Activated B cell treated with CpG ODN at 0.5 μM for 24 hours (primary cell): ENCODE measurements around the gene CD300LF. TPM values are rescaled to one million over a fixed set of nuclear protein-coding genes. Genes with fewer than 3 reads are reported as not detected.

ENCODE experiments used
- ATAC-seq: fragments of 200-7000 bp; cut with Tn5 transposase; one replicate; pipeline ENCODE4 v1.10.0; 2021; ENCODE audit warnings: low read depth, mild to moderate bottlenecking, moderate library complexity
- CTCF ChIA-PET: fragments of 350-600 bp; sonication (Branson Sonifier 250); formaldehyde crosslinking; loops from one replicate; lab custom pipeline; 2021; ENCODE audit warnings: antibody characterized with exemption; lab: Charles Lee
- POLR2A ChIA-PET: fragments of 350-600 bp; sonication (Branson Sonifier 250); formaldehyde crosslinking; loops from one replicate; lab custom pipeline; 2021; ENCODE audit warnings: antibody characterized with exemption; lab: Charles Lee
- DNase-seq: peaks from one replicate; pipeline ENCODE4 v3.0.0; 2022
- H3K27ac Mint-ChIP-seq: one replicate; pipeline ENCODE4 v1.8.0; 2020; ENCODE audit warnings: mixed read lengths
- H3K27me3 Mint-ChIP-seq: one replicate; pipeline ENCODE4 v1.8.0; 2021; ENCODE audit warnings: mixed read lengths
- H3K36me3 Mint-ChIP-seq: one replicate; pipeline ENCODE4 v1.8.0; 2021; ENCODE audit warnings: low read depth, mixed read lengths
- H3K4me1 Mint-ChIP-seq: one replicate; pipeline ENCODE4 v1.8.0; 2021; ENCODE audit warnings: mixed read lengths
- H3K4me3 Mint-ChIP-seq: one replicate; pipeline ENCODE4 v1.8.0; 2020; ENCODE audit warnings: mild to moderate bottlenecking, mixed read lengths
- H3K9me3 Mint-ChIP-seq: one replicate; pipeline ENCODE4 v1.8.0; 2020; ENCODE audit warnings: mixed read lengths
- intact Hi-C: fragments of 100-400 bp; cut with micrococcal nuclease; formaldehyde crosslinking; loops from one replicate; pipeline ENCODE4 v1.15.1; 2024
- total RNA-seq: library from RNA; stranded (reverse); gene quantifications from 2 replicates; pipeline ENCODE4 v1.2.3, GENCODE V29; 2022
- TF ChIP-seq, protein P1 (sequence below): fragments of 200-600 bp; IDR thresholded peaks from one replicate; pipeline ENCODE4 v1.8.0; 2022; ENCODE audit warnings: antibody characterized with exemption, mild to moderate bottlenecking

CD300LF gene
- total RNA-seq, 1 donor from 2014 or later, result 0.33 TPM

DNA sequence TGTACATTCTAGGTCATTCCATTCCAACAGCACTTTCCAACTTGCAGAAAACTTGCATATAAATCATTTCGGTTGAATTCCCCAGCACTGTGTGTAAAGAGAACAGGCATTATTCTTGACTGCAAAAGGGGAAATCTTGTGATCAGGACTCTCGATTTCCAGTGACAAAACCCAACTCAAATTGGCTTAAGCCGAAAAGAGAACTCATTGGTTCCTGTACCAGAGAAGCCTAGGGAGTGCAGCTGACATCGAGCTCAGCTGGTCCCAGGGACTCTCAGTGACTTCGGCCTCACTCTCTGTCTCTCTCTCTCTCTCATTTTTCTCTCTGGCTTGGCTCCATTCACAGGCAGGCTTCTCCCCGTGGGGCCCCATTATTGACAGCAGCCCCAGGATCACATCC, 30.7 kb downstream of the CD300LF start:
- Mint-ChIP-seq H3K36me3 (no peaks in the 10 kb centered on the region), H3K9me3 (no peaks in the 10 kb centered on the region), H3K4me3 (no peak overlapping the region), H3K27ac (no peak overlapping the region), H3K4me1 (peaks cover 26% of the 10 kb centered on the region), H3K27me3 (peaks cover 15% of the 10 kb centered on the region)
- ATAC-seq, result no peak
- CTCF ChIA-PET, result no interaction called here
- TF ChIP-seq, protein P1, sequence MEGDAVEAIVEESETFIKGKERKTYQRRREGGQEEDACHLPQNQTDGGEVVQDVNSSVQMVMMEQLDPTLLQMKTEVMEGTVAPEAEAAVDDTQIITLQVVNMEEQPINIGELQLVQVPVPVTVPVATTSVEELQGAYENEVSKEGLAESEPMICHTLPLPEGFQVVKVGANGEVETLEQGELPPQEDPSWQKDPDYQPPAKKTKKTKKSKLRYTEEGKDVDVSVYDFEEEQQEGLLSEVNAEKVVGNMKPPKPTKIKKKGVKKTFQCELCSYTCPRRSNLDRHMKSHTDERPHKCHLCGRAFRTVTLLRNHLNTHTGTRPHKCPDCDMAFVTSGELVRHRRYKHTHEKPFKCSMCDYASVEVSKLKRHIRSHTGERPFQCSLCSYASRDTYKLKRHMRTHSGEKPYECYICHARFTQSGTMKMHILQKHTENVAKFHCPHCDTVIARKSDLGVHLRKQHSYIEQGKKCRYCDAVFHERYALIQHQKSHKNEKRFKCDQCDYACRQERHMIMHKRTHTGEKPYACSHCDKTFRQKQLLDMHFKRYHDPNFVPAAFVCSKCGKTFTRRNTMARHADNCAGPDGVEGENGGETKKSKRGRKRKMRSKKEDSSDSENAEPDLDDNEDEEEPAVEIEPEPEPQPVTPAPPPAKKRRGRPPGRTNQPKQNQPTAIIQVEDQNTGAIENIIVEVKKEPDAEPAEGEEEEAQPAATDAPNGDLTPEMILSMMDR, result no peak
- POLR2A ChIA-PET, result no interaction called here
- DNase-seq, result no peak
- intact Hi-C loops, result no loop called here

DNA sequence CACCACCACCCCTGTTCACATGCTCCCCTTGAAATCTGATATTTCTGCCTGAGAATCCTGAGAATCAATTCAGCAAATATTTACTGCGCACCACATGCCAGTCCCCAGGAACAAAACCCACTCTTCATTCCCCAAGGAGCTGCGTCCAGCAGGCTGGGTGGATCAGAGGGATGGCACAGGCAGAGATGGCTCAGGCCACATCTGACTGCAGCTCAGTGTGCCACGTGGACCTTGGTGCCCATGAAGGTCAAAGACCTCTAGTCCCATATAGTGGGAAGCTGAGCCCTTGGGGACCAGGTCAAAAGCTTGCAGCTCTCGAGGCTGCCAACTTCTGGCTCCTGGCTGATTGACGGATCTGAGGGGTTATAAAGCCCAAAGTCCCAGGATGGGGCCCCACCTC, 31.8 kb downstream of the CD300LF start:
- no peak overlapping the region for H3K4me3 Mint-ChIP-seq
- CTCF ChIA-PET, result interaction anchor here (1.1 kb wide), 1 partner anchor 24 kb away, joined by 5 read pairs; no protein-coding TSS in a partner anchor
- no peaks in the 10 kb centered on the region for H3K9me3 Mint-ChIP-seq
- DNase-seq (no peak), ATAC-seq (no peak)
- H3K27ac Mint-ChIP-seq, result no peak overlapping the region
- no peaks in the 10 kb centered on the region for H3K36me3 Mint-ChIP-seq
- peaks cover 22% of the 10 kb centered on the region for H3K4me1 Mint-ChIP-seq
- intact Hi-C loops, result no loop called here
- POLR2A ChIA-PET, result no interaction called here
- peaks cover 15% of the 10 kb centered on the region for H3K27me3 Mint-ChIP-seq
- TF ChIP-seq, protein P1, result no peak

DNA sequence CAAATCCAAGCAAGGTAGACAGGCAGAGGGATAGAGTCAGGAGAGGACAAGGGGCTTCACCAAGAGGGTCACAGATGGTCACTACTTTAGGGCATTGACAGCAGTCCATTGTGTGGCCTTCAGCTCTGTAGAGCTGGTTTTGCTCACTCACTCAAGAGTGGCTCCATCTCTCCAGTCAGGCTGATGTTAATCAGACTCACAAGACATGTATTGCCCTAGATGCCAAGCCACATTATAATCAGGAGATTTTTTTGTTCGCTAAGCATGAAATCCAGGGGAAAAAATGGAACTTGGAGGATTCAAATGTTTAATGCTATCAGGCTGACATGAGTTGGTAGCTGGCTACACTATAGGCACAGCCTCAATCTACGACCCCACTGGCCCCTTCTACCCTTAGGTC, 32.5 kb downstream of the CD300LF start:
- Mint-ChIP-seq H3K4me1 (peaks cover 22% of the 10 kb centered on the region), H3K9me3 (no peaks in the 10 kb centered on the region), H3K4me3 (no peak overlapping the region), H3K36me3 (no peaks in the 10 kb centered on the region), H3K27me3 (peaks cover 21% of the 10 kb centered on the region), H3K27ac (no peak overlapping the region)
- DNase-seq, result no peak
- no peak for ATAC-seq
- CTCF ChIA-PET, result interaction anchor here (1.1 kb wide), 1 partner anchor 23 kb away, joined by 5 read pairs; no protein-coding TSS in a partner anchor
- POLR2A ChIA-PET, result no interaction called here
- intact Hi-C loops, result no loop called here
- TF ChIP-seq, protein P1, result no peak

DNA sequence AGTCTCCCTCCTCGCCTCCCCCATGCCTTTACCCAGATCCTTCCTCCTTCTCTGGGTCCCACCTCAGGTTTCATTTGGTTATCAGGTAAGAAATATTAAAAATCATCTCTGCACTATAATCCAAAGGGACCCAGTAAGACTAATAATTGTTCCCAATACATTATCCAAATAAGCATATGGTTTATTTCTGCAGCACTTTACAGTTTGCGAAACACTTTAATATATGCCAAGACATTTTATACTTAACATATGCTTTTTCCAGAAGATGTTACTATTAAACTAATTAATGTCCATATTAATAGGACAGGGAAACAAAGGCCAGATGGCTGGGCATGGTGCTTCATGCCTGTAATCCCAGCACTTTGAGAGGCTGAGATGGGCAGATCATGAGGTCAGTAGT, 33.3 kb downstream of the CD300LF start:
- H3K36me3 Mint-ChIP-seq, result no peaks in the 10 kb centered on the region
- no peak overlapping the region for H3K4me3 Mint-ChIP-seq
- CTCF ChIA-PET, result interaction anchor here (2.1 kb wide), 1 partner anchor 22 kb away, joined by 4 read pairs; no protein-coding TSS in a partner anchor
- intact Hi-C loops, result no loop called here
- TF ChIP-seq, protein P1, result no peak
- no peaks in the 10 kb centered on the region for H3K9me3 Mint-ChIP-seq
- peaks cover 22% of the 10 kb centered on the region for H3K4me1 Mint-ChIP-seq
- DNase-seq (no peak), ATAC-seq (no peak)
- peaks cover 28% of the 10 kb centered on the region for H3K27me3 Mint-ChIP-seq
- H3K27ac Mint-ChIP-seq, result no peak overlapping the region
- POLR2A ChIA-PET, result no interaction called here

DNA sequence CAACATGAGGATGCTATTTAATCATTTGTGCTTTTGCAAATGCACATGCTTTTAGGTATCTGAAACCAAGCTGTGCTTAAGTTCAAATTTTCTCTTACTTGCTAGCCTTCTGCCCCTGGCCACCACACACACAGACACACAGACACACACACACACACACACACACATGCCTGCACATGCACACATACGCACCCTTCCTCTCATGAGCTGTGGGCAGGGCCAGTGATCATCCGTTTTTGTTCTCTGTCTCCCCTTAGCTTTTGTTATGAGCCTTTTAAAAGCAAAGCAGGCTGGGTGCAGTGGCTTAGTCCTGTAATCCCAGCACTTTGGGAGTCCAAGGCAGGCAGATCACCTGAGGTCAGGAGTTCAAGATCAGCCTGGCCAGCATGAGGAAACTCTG, 34.2 kb downstream of the CD300LF start:
- H3K27me3 Mint-ChIP-seq, result peaks cover 27% of the 10 kb centered on the region
- no peak for DNase-seq
- TF ChIP-seq, protein P1, result no peak
- no peak overlapping the region for H3K27ac Mint-ChIP-seq
- ChIA-PET CTCF (interaction anchor here (1.1 to 2.1 kb wide), 3 partner anchors 21 to 60 kb away, joined by 3 to 5 read pairs (median 4); no protein-coding TSS in a partner anchor), POLR2A (interaction anchor here (0.6 kb wide), 1 partner anchor 40 kb away, joined by 3 read pairs; no protein-coding TSS in a partner anchor)
- H3K4me3 Mint-ChIP-seq, result peak overlapping the region; percentile 5
- ATAC-seq, result no peak
- intact Hi-C loops, result no loop called here
- peaks cover 22% of the 10 kb centered on the region for H3K4me1 Mint-ChIP-seq
- no peaks in the 10 kb centered on the region for H3K9me3 Mint-ChIP-seq
- H3K36me3 Mint-ChIP-seq, result no peaks in the 10 kb centered on the region
